Fibroblast of the conjunctiva (primary cell): ENCODE data around the gene VWCE.
"Not testable (repeated sequence)": the region's sequence is repeated elsewhere in the genome, so short reads cannot be mapped to it uniquely, and the experiment has no call there.

Experiments used
- DNase-seq: peaks from one replicate; pipeline ENCODE4 v3.0.0-alpha.2; 2010; ENCODE audit warnings: low read depth

The VWCE gene

DNA sequence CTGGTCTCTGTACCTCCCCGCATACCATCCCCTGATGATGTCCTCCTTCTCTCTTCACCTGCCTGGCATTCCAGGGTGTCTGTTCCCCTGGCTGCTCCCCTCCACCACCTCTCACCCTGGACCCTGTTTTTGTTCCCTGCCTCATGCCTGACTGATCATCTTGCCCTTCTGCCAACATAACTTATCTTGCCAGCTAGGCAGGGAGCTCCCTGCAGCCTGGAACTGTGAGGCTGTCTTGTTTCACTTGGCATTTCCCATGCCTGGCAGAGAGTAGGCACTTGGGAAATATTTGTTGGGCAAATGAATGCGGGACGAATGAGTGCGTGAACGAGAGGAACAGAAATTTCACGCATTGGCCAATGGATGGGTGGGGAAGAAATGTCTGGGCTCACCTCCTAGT lies 84.5 kb downstream of the VWCE start:
- DNase-seq, result not testable (repeated sequence)
